PC-9 (cell line): ENCODE measurements around the gene VWA3A.

Experiments
- CTCF ChIP-seq: fragments of 200-600 bp; sonication (generic); conservative IDR thresholded peaks from 2 replicates; pipeline ENCODE4 v1.6.1; 2017; ENCODE audit warnings: mixed run types, antibody characterized with exemption, mild to moderate bottlenecking, moderate library complexity
- EZH2 ChIP-seq: fragments of 200-600 bp; sonication (generic); IDR thresholded peaks from 2 replicates; pipeline ENCODE4 v1.8.0; 2017; ENCODE audit warnings: antibody characterized with exemption, low read depth

- TF ChIP-seq CTCF: no peak
- TF ChIP-seq EZH2: no peak
Observed at GRCh38 chr16:22126037-22126558, 33.8 kb downstream of the VWA3A start.
